ENCODE data around the gene RPUSD1.
"Not testable (repeated sequence)": the region's sequence is repeated elsewhere in the genome, so short reads cannot be mapped to it uniquely, and the experiment has no call there.

RPUSD1 gene, protein sequence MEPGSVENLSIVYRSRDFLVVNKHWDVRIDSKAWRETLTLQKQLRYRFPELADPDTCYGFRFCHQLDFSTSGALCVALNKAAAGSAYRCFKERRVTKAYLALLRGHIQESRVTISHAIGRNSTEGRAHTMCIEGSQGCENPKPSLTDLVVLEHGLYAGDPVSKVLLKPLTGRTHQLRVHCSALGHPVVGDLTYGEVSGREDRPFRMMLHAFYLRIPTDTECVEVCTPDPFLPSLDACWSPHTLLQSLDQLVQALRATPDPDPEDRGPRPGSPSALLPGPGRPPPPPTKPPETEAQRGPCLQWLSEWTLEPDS

DNA sequence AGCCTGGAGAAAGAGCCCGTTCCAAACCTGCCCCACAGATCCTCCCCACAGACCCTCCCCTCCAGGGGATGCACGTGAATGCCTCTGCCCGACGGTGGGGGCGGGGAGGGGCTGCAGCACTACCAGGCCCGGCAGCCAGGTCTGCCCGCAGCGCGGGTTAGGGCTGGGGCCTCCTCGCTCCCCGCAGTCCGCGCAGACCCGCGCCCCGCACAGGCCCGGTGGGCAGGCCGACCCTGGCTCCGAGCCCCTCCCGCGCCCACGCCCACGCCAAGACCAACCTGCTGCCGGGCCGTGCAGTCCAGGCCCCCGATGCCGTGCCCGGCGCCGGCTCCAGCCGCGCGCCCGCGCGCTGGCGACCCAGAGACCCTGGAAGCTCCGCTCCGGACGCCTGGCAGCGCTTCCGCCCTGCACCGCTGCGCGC is at the start of gene RPUSD1:
TSS of gene RPUSD1 (minus strand) at position 404 of the 421 bp plus-strand sequence. CDS start 644 bp downstream, outside the sequence.
- FAIRE-seq, result no peak

DNA sequence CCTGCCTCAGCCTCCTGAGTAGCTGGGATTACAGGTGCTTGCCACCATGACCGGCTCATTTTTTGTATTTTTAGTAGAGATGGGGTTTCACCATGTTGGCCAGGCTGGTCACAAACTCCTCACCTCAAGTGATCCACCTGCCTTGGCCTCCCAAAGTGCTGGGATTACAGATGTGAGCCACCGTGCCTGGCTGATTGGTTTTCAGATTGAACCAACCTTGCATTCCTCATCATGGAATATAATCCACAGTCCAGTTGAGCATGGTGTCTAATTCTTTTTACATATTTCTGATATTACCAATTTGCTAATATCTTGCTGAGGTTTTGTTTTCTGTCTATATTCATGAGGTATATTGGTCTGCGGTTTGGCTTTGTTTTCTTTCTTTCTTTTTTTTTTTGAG is 48.6 kb upstream of the RPUSD1 start:
- FAIRE-seq, result not testable (repeated sequence)

DNA sequence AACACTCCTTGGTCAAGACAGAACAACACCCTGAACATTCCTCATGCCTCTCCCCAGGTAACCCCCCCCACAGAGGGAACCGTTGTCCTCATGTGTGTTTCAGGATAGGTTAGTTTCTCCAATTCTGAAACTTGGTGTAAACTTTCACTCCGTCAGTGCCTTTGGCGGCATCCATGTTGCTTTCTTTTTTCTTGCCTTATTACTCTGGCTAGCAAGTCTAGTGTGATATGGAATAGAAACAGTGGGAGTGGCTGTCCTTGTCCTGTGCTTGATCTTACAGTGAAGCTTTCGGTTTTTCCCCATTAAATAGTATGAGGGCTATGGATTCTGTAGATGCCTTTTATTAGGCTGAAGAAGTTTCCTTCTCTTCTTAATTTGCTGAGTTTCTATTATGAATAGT is 48.0 kb upstream of the RPUSD1 start:
- FAIRE-seq, result no peak

DNA sequence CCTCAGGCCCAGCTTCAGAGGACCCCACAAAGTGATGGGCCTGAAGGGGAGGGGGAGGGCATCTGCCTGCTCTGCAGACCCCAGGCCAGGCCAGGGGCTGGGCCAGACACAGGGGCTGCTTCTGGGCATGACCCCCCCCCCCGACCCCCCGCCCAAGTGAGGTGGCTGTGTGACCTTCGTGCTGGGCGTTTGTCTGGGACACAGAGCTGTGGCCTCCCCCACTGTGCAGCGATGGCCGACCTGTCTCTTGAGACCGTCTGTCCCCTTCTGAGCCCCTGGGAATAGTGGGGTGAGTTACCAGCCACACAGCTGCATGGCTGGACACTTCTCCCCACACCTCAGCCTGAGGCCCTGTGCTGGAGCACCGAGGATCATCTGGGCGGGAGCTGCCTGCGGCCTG is 47.2 kb upstream of the RPUSD1 start:
- FAIRE-seq, result no peak

DNA sequence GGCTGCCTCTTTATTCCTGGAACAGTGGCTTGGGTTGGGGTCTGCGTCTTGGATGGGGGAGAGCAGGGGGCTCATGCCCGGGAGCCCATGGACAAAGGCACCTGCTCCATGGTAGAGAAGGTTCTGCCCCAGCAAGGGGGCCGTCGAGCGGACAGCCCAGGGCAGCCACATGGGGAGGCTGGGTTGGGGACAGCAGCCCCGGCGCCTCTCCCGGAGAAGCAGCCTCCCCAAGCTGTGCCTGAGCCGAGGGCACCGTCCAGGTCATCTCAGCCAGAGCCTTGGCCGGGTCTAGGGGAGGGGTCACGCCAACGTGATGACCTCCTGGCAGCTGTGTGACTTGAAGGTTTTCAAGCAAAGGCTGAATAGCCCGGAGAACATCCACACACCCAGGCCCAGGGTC is 45.2 kb upstream of the RPUSD1 start:
- FAIRE-seq, result no peak

DNA sequence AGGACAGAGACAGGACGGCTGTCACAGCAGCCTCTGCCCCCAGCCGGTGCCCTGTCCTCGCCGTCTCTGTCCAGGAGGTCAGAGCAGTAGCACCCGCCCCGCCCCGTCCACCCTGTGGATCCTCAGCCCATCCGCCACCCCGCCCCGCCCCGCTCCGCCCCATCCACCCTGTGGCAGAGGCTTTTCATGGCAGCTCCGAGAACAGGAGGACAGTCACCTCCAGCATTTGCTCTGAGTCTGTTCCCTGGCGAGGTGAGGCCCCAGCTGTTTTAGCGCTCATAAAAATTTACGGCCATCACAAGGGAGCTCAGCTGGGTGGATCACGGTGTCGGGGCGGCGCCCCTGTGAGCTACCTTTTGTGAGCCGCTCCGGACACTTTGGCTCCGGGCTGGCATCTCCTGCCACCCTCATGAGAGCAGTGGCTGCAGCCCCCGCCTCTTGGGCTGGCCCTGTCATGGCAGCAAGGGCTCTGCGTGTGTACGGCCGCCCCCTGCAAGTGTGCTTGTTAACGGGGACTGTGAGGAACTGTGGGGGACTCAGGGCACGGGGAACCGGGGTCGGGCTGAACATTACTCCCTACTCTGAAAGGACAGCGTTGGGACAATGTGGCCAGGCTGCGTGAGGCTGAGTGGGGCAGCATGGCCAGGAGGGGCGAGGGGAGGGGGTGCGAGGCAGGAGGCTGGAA is 44.6 kb upstream of the RPUSD1 start:
- no peak for FAIRE-seq

DNA sequence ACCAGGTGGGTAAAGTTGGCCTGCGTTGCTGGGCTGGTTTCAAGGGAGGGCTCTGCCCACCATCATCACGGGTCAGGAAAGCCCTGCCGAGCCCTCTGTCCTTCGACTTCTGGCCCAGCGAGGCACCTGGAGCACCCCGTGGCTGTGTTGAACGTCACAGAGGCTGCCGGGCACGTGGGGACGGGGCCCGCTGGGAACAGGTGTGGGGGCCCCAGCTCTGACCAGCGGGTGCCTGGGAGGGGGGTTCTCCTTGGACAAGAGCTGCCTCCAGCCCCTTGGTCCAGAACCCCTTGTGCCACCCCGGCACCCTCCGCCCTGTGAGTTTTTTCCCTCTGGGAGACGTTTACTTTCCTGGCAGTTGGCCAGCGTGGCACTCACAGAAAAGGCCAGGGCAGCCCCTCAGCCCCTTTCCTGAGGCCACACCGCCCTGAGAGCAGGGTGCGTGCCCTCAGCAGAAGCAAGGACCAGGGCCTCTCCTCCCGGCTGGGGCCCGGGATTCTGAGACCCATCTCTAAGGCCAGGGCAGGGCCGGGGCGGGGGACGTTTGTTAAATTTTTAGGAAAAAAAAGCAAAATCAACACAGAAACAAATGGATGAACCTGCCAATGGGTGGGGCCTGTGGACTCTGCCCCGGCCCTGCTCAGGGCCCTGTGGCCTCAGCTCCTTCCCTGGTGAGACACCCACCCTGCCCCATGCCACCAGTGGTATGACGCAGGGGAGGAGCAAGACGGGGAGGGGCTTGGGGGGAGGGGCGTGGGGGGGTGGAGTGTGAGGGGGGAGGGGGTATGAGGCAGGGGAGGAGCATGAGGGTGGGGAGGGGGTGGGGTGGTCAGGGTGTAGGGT is 43.6 kb upstream of the RPUSD1 start:
- no peak for FAIRE-seq

DNA sequence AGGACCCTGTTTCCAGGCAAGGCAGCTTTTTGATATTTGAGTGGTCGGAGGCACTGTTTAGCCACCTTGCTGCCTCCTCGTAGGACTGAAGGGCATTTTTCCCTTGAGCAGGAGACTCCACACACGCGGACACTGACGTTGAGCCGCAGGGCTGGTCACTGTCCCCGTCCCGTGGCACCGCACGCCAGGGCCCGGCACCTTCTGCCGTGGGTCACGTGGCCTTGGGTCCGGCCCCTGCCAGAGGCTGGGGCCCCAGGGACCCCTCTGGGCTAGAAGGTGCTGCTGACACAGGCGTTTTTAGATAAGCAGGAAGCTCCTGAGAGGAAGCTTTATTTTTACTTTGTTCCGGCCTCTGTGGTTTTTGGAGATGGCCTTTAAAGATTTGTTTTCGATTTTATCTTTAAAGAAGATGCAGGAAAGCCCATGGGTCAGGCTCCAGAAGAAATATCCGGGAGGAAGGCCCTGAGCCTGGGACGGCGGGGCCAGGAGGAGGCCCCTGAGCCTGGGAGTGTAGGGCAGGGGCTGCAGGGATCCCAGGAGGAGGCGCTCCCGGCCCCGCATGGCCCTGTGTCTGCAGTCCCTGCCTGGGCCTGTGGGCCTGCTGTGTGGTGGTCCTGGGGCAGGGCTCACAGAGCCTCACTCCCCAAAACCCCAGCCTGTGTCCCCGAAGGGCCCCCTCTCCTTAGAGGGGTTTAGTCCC is 42.8 kb upstream of the RPUSD1 start:
- FAIRE-seq, result no peak

DNA sequence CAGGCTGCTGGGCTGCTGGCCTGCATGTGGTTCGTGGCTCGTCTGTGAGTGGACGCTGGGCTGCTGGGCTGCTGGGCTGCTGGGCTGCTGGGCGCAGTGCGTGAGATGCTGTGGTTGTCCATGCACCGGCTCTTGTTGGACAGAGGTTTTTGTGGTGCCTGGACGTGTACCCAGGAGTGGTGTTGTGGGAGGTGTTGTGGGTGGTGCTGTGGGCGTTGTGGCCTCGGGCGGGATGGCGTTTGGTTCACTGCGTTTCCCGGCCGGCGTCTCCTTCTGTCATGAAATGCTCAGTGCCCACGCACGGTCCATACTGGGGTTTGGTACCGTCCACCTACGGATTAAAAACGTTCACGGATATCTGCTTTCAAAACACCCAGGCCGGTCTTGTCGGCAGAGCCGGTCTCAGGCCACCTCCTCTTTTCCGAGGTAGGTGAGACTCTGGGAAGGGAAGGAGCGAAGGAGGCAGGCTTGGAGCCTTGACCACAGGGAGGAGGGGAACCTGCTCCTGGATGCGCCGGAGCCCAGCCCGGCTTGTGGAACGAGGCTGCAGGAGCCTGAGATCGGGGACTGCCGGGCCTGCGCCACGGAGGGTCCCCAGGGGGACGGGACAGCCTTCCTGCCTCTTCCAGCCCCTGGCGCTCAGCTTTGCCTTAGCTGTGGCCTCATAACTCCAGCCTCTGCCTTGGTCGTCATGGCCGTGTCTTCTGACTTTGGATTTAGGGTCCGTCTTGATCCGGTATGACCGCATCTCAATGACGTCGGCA is 42.1 kb upstream of the RPUSD1 start:
- no peak for FAIRE-seq

DNA sequence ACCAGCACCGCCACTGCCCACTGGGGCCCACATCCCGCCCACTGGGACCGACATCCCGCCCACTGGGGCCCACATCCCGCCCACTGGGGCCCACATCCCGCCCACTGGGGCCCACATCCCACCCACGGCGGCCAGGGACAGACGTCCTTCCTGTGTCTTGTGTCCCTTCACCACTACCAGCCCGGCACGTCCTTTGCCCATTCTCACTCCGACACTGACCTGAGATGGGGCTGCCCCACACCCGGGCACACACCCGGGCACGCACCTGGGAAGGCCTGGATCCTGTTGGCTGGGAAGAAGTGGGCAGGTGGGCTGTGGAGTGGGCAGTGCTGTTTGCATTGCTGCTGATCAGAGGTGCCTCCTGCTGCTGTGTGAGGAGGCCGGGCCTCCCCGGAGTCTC is 40.7 kb upstream of the RPUSD1 start:
- FAIRE-seq, result no peak

DNA sequence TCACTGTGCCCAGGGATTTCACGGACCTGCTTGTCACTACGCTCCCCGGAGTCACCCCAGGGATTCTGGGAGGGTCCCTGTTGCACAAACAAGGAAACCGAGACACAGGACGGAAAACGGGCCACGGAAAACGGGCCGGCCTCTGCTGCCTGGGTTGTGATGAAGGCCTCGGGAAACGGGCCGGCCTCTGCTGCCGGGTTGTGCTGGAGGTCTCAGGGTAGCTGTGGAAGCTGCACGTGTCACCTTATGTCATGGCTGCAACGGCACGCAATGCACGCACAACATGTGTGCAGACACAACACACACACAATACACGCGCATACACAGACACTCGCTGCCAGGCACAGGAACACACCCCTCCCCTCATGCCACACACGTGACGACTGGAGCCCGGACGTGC is 39.3 kb upstream of the RPUSD1 start:
- no peak for FAIRE-seq

DNA sequence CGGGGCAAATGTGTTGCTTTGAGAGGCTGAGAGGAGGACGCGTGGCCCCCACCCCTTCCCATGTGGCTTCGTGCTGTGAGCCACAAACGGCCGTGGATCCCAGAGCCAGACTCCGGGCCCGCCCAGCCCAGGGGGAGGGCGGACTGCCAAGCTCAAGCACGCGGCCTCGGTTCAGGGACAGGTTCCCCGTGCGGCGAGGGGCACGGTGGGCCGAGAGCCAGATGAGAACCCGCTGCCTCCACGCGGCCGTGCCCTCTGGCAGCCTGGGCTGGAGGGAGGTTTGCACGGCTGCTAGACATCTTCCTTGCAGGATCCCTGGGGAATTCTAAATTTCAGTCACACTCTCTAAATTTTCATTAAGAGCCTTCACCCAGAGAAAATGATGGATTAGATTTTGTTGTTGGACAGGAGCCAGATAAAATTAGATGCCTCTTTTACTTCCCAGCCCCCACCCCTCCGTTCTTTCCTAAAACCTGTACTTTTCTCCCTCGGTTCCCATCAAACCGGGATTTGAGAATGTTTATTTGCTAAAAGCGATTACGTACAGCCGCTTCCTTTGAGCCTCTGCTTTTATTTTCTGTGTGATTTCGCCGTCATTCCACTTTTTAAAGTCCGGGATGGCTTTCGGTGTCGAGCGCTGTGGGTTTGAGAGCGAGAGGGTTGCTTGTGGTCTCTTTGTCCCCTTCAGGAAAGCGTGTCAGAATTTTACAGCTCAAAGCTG is 37.3 kb upstream of the RPUSD1 start:
- no peak for FAIRE-seq

DNA sequence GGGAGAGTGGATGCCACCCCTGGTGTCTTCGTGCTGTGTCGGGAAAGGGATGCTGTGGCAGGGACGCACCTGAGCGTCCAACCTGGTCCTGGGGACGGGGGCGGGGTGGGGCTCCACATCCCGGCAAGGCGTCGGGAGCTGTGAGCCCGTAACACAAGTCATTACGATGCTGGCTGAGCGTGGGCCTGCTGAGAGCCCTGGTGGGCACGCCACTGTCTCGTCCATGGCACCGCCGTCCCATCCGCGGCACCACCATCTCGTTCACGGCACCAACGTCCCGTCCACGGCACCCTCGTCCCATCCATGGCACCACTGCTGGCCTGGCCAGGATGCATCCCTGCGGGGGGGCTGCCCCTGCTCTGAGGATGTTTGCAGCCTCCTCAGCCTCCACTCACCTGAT is 36.4 kb upstream of the RPUSD1 start:
- FAIRE-seq, result no peak

DNA sequence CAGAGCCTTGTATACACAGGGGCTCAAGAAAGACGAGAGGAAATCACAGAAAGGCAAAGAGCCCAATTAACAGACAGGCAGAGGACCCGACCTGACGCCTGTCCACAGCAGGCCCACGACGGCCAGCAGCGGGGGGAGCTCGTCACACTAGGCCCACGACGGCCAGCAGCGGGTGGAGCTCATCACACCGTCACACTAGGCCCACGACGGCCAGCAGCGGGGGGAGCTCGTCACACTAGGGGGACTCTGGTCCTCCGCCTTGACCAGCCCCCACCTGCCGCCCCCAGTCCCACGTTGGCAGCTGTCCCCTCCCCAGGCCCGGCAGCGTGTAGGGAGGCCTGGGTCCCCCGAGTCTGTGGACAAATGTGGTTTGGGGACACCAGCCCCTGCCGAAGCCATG is 36.0 kb upstream of the RPUSD1 start:
- FAIRE-seq, result no peak

DNA sequence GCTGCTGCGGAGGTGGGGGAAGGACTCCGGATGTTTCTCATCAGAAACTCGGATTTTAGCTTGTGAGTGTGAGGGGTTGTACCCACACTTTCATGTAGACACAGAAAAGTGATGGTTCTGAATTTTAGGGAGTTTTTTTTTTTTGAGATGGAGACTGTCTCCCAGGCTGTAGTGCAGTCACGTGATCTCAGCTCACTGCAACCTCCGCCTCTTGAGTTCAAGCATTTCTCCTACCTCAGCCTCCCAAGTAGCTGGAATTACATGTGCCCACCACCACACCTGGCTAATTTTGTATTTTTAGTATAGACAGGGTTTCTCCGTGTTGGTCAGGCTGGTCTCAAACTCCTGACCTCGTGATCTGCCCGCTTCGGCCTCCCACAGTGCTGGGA is 34.7 kb upstream of the RPUSD1 start:
- no peak for FAIRE-seq

DNA sequence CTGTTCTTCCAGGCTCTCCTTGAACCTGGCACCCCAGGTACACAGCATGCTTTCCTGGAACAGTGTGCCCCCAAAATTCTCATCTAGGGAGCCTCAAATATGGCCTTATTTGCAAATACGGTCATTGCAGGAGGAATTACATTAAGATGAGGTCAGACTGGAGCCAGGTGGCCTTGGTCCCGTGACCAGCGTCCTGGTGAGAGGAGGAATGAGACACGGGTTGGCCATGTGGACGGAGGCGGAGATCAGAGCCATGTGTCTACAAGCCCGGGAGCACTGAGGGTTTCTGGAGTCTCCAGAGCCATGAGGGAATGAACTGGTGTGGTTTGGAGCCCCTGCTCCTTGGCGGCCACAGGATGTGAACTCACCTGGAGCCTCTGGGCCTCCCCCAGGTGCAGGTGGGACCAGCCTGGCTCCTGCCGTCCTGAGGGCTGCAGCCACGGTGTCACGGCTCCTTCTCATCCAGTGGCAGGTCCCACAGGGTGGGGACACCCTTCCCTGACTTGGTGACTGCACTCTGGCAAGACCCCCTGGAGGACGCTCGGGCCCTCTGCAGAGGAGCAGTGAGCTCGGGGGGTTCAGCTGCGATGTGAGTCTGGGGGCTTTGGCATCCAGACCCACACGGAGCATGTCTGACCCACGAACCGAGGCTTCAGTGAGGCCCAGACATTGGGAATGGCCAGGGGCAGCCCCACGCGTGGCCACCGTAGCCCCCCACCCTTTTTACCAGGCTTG is 34.2 kb upstream of the RPUSD1 start:
- FAIRE-seq, result no peak

DNA sequence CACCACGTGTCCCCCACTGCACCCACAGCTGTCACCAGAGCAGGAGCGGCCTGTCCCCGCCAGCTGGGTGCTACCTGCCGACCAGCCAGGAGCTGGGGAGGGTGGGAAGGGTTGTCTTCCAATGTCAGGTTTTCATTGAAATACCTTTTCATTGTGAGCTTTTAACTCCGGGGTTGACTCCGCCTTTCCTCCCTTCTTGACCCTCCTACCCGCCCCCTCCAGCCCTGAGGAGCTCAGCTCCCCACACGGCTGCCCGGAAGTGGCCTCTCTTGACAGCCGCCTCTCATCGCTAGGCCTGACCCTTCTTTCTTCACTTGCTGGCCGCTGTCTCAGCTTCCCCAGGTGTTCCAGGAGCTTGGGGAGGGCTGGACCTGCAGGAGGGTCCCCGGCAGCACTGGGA is 33.6 kb upstream of the RPUSD1 start:
- no peak for FAIRE-seq

DNA sequence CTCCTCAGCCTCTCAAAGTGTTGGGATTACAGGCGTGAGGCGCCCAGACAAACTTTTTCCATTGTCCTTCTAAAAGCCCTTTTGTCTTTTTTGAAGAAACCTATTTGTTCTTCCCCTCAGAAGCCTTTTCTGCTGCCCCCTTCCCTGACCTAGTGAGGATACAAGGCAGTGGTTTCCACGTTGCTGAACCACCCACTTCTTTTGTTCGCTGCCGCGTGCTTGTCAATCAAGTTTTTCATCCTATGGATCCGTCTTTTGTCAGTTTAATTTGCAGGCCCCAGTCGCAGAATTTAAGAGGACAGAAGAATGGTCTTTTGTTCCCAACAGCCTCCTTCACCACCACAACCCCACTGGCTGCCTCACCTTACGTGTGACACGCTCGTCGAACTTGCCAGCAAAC is 32.6 kb upstream of the RPUSD1 start:
- no peak for FAIRE-seq

DNA sequence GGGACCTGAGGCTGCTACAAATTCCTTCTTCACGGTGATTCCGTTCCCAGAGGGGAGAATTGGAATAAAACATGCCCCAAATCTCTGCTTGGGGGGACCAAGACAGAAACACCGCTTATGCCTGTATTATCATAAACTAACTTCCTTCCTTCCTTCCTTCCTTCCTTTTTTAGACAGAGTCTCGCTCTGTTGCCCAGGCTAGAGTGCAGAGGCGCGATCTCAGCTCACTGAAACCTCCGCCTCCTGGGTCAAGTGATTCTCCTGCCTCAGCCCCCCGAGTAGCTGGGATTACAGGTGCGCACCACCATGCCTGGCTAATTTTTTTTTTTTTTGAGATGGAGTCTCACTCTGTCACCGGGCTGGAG is 31.8 kb upstream of the RPUSD1 start:
- FAIRE-seq, result not testable (repeated sequence)

DNA sequence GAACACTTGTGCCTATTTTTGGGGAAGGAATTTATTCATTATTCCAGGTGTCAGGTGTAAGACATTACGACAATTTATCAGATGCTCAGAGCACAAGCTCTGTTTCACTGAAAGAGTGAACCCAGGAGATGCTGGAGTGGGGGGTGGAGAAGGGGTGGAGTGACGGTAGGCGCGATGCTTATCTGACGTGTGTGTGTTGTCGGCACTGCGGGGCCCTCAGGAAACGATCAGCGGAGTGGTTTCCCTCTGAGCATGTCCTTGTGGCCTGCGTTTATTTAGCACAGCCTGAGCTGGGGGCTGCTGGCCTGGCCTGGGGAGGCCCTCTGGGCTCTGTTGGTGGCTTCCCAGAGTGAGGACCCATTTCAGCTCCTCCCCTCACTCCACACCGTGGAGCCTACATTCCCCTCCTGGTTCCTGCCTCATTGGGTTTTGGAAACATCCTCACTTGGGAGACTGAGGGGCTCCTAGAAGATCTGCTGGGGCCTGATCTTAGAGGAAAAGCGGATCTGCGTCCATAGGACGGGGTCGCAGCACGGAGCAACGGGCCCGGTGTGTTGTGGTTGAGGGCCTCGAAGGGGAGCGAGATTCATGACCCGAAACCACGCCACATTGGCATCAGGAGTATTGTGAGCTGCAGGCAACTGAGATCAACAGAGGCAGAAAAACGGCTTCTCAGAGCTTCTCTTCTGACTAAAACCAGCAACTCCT is 31.3 kb upstream of the RPUSD1 start:
- no peak for FAIRE-seq

Measured in G401.6 (cell line).